HFFc6 (cell line): Measurements from ENCODE around the gene SPTSSB. TPM values are rescaled to one million over a fixed set of nuclear protein-coding genes. Genes with fewer than 3 reads are reported as not detected.

Experiments
- DNase-seq: peaks from one replicate; pipeline ENCODE4 v3.0.0-alpha.2; 2018
- H3K27ac Mint-ChIP-seq: 2 replicates; pipeline ENCODE4 v1.8.0; 2020; ENCODE audit warnings: mild to moderate bottlenecking, mixed read lengths
- H3K27me3 Mint-ChIP-seq: 2 replicates; pipeline ENCODE4 v1.8.0; 2021; ENCODE audit warnings: mild to moderate bottlenecking, moderate library complexity, mixed read lengths; ENCODE audit not compliant: insufficient read depth
- H3K36me3 Mint-ChIP-seq: 2 replicates; pipeline ENCODE4 v1.8.0; 2021; ENCODE audit warnings: low read depth, mixed read lengths
- H3K4me1 Mint-ChIP-seq: 2 replicates; pipeline ENCODE4 v1.8.0; 2020; ENCODE audit warnings: low read depth, mixed read lengths
- H3K4me3 Mint-ChIP-seq: 2 replicates; pipeline ENCODE4 v1.8.0; 2020; ENCODE audit warnings: mild to moderate bottlenecking, moderate library complexity, mixed read lengths
- H3K9me3 Mint-ChIP-seq: 2 replicates; pipeline ENCODE4 v1.8.0; 2020; ENCODE audit warnings: mild to moderate bottlenecking, mixed read lengths
- CTCF ChIP-seq: fragments of 200-600 bp; sonication (generic); IDR thresholded peaks from 2 replicates; pipeline ENCODE4 v1.5.0; 2021; ENCODE audit warnings: antibody characterized with exemption, mild to moderate bottlenecking
- total RNA-seq, 6 experiments: library from RNA; stranded (reverse); fragmentation: NEBNext Ultra II Directional; extraction: Animal tissue kit (Norgen Biotek cat#: 25700); gene quantifications; 2 replicates in 1 of 6; 3 replicates in 5 of 6; pipeline ENCODE4 v1.2.3, GENCODE V29; 2021

Gene SPTSSB
- total RNA-seq, 6 experiments from 2014 or later, result not detected

GRCh38 chr3:161406594-161407555 lies 35.6 kb upstream of the SPTSSB start:
- Mint-ChIP-seq H3K36me3 (no peaks in the 10 kb centered on the region), H3K9me3 (no peaks in the 10 kb centered on the region), H3K4me1 (peaks cover 13% of the 10 kb centered on the region), H3K27me3 (peaks cover 4% of the 10 kb centered on the region), H3K27ac (no peak overlapping the region), H3K4me3 (no peak overlapping the region)
- no peak for DNase-seq
- TF ChIP-seq CTCF, result no peak

GRCh38 chr3:161405836-161406235 lies 34.5 kb upstream of the SPTSSB start:
- no peaks in the 10 kb centered on the region for H3K9me3 Mint-ChIP-seq
- peaks cover 4% of the 10 kb centered on the region for H3K27me3 Mint-ChIP-seq
- H3K4me1 Mint-ChIP-seq, result peaks cover 8% of the 10 kb centered on the region; the same call in 1 of the 2 replicates
- H3K36me3 Mint-ChIP-seq, result no peaks in the 10 kb centered on the region
- no peak overlapping the region for H3K4me3 Mint-ChIP-seq
- TF ChIP-seq CTCF, result no peak
- DNase-seq, result no peak
- no peak overlapping the region for H3K27ac Mint-ChIP-seq

GRCh38 chr3:161405087-161405486 lies 33.8 kb upstream of the SPTSSB start:
- Mint-ChIP-seq H3K4me1 (peaks cover 6% of the 10 kb centered on the region; the same call in 1 of the 2 replicates), H3K36me3 (no peaks in the 10 kb centered on the region), H3K27me3 (peaks cover 4% of the 10 kb centered on the region; the same call in 1 of the 2 replicates), H3K4me3 (no peak overlapping the region), H3K9me3 (no peaks in the 10 kb centered on the region), H3K27ac (no peak overlapping the region)
- no peak for DNase-seq
- TF ChIP-seq CTCF, result no peak

DNA sequence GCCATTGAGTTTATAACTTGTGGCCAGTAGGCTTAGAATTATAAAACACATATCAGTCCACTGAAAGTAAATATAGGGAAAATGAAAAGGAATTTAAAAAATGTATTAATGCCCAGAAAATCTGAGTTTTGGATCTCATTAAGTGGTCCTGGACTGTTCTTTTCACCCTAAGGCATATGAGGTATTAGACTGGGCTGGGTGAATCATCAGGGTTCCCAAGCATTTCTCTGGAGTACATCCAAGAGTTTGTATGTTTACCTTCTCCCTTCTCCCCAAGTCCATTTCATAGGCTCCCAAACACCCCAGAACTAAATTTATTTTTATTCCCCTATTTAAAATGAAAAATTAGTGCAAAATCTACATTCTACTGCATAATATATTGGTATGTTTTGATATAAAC lies 31.9 kb upstream of the SPTSSB start:
- DNase-seq, result no peak
- Mint-ChIP-seq H3K27me3 (peaks cover 4% of the 10 kb centered on the region; the same call in 1 of the 2 replicates), H3K36me3 (no peaks in the 10 kb centered on the region), H3K9me3 (peaks cover 3% of the 10 kb centered on the region; the same call in 1 of the 2 replicates), H3K4me1 (no peaks in the 10 kb centered on the region), H3K4me3 (no peak overlapping the region), H3K27ac (no peak overlapping the region)
- TF ChIP-seq CTCF, result no peak

GRCh38 chr3:161401389-161401788 lies 30.1 kb upstream of the SPTSSB start:
- DNase-seq, result no peak

More at GRCh38 chr3:161401389-161401788, 30.1 kb upstream of the SPTSSB start:
- no peak for TF ChIP-seq CTCF
- Mint-ChIP-seq H3K27me3 (peaks cover 4% of the 10 kb centered on the region; the same call in 1 of the 2 replicates), H3K4me3 (no peak overlapping the region), H3K9me3 (peaks cover 6% of the 10 kb centered on the region; the same call in 1 of the 2 replicates), H3K4me1 (no peaks in the 10 kb centered on the region), H3K27ac (no peak overlapping the region), H3K36me3 (no peaks in the 10 kb centered on the region)
